Testis (tissue), 2 donors: ENCODE data around the gene SERAC1.
"Not testable (repeated sequence)": the region's sequence is repeated elsewhere in the genome, so short reads cannot be mapped to it uniquely, and the experiment has no call there.

Experiments used
- CTCF ChIP-seq, 3 experiments: fragments of 450-650 bp in 2 of 3; fragments of 200-600 bp in 1 of 3; sonication (generic) in 1 of 3; IDR thresholded peaks; one replicate each; pipeline ENCODE4 v1.5.1; 2016 to 2019; ENCODE audit warnings: antibody characterized with exemption in 3 of 3, mild to moderate bottlenecking in 2 of 3, moderate library complexity in 1 of 3
- POLR2A ChIP-seq: fragments of 450-650 bp; IDR thresholded peaks from one replicate; pipeline ENCODE4 v1.6.1; 2017; ENCODE audit warnings: antibody characterized with exemption, mild to moderate bottlenecking, moderate library complexity

GRCh38 chr6:158169634-158170033 lies 1.6 kb upstream of the SERAC1 start:
- TF ChIP-seq CTCF (IDR thresholded peaks at IDR 0.05); POLR2A: not testable (repeated sequence)
